OCI-LY7 (cell line): ENCODE results near the gene PSTK. TPM values are rescaled to one million over a fixed set of nuclear protein-coding genes. Genes with fewer than 3 reads are reported as not detected.

Experiments used
- BruUV-seq: library from RNA; stranded (reverse); fragments of 400-500 nt; replicated peaks from 2 replicates; lab custom pipeline; 2021; lab: Mats Ljungman, UMichigan
- CTCF ChIA-PET: fragments of 300-600 bp; sonication (Branson Sonifier 250); formaldehyde crosslinking; loops from one replicate; lab custom pipeline; 2022; ENCODE audit warnings: antibody characterized with exemption; ENCODE audit not compliant: unreplicated experiment; lab: Charles Lee
- POLR2A ChIA-PET: fragments of 300-600 bp; sonication (Branson Sonifier 250); formaldehyde crosslinking; loops from one replicate; lab custom pipeline; 2022; ENCODE audit warnings: antibody characterized with exemption; lab: Charles Lee
- DNase-seq: peaks from one replicate; pipeline ENCODE4 v3.0.0-alpha.2; 2015; ENCODE audit warnings: low spot score
- H2AFZ ChIP-seq: fragments of 200-600 bp; sonication (generic), shearing (Covaris generic); 2 replicates; pipeline ENCODE4 v1.6.1; 2014; ENCODE audit warnings: mild to moderate bottlenecking, antibody characterized with exemption, low read length, moderate library complexity
- H3K27ac ChIP-seq: fragments of 200-600 bp; sonication (generic); 2 replicates; pipeline ENCODE4 v1.5.1; 2014; ENCODE audit warnings: mixed run types, low read depth, mild to moderate bottlenecking, moderate library complexity, low read length, inconsistent platforms; ENCODE audit not compliant: poor library complexity, severe bottlenecking
- H3K36me3 ChIP-seq: fragments of 200-600 bp; sonication (generic); 2 replicates; pipeline ENCODE4 v1.6.1; 2014; ENCODE audit warnings: mild to moderate bottlenecking, antibody characterized with exemption, low read length, moderate library complexity, mixed read lengths; ENCODE audit not compliant: insufficient read depth
- H3K4me1 ChIP-seq: fragments of 200-600 bp; sonication (generic); 2 replicates; pipeline ENCODE4 v1.5.1; 2014; ENCODE audit warnings: mild to moderate bottlenecking, low read length; ENCODE audit not compliant: insufficient read depth, poor library complexity, severe bottlenecking
- H3K4me2 ChIP-seq: fragments of 200-600 bp; sonication (generic); 2 replicates; pipeline ENCODE4 v1.6.1; 2014; ENCODE audit warnings: mild to moderate bottlenecking, low read length
- H3K4me3 ChIP-seq: fragments of 200-600 bp; sonication (generic); 2 replicates; pipeline ENCODE4 v1.5.1; 2014; ENCODE audit warnings: mild to moderate bottlenecking, low read depth, low read length; ENCODE audit not compliant: poor library complexity, severe bottlenecking
- H3K79me2 ChIP-seq: fragments of 200-600 bp; sonication (generic); 2 replicates; pipeline ENCODE4 v1.6.1; 2016; ENCODE audit warnings: low read depth, mild to moderate bottlenecking, low read length, moderate library complexity, mixed read lengths; ENCODE audit not compliant: insufficient read depth
- H3K9me2 ChIP-seq: fragments of 200-600 bp; sonication (generic); 2 replicates; pipeline ENCODE4 v1.6.1; 2016; ENCODE audit warnings: mild to moderate bottlenecking, low read length, mixed read lengths; ENCODE audit not compliant: insufficient read depth
- H3K9me3 ChIP-seq: fragments of 200-600 bp; sonication (generic); 2 replicates; pipeline ENCODE4 v1.6.1; 2014; ENCODE audit warnings: mild to moderate bottlenecking, mixed run types, low read length, mixed read lengths
- H4K20me1 ChIP-seq: fragments of 200-600 bp; sonication (generic); 2 replicates; pipeline ENCODE4 v1.6.1; 2014; ENCODE audit warnings: mild to moderate bottlenecking, antibody characterized with exemption, low read length, moderate library complexity, mixed read lengths; ENCODE audit not compliant: insufficient read depth
- EZH2phosphoT487 ChIP-seq: fragments of 200-600 bp; sonication (generic); IDR thresholded peaks from 2 replicates; pipeline ENCODE4 v1.6.1; 2018; ENCODE audit warnings: low read depth, borderline replicate concordance, mild to moderate bottlenecking, mixed run types, antibody characterized with exemption, low read length, moderate library complexity, mixed read lengths
- intact Hi-C: fragments of 100-400 bp; cut with micrococcal nuclease; formaldehyde crosslinking; loops from one replicate; pipeline ENCODE4 v1.10.0; 2022; ENCODE audit not compliant: unreplicated experiment
- total RNA-seq, 2 experiments: library from RNA; depleted of rRNA in 1 of 2; stranded (reverse); fragments of >200 nt in 1 of 2; shearing (Covaris generic) in 1 of 2; gene quantifications; 2 replicates each; pipeline ENCODE4 v1.2.3, GENCODE V29; 2014 to 2022
- TF ChIP-seq, protein P1 (sequence below): fragments of 200-600 bp; sonication (generic); conservative IDR thresholded peaks from 2 replicates; pipeline ENCODE4 v1.5.1; 2014; ENCODE audit warnings: mild to moderate bottlenecking, antibody characterized with exemption, low read length, moderate library complexity, mixed read lengths

The PSTK gene
- total RNA-seq, 2 experiments from 2014 or later, result 4.9 to 8.9 TPM

DNA sequence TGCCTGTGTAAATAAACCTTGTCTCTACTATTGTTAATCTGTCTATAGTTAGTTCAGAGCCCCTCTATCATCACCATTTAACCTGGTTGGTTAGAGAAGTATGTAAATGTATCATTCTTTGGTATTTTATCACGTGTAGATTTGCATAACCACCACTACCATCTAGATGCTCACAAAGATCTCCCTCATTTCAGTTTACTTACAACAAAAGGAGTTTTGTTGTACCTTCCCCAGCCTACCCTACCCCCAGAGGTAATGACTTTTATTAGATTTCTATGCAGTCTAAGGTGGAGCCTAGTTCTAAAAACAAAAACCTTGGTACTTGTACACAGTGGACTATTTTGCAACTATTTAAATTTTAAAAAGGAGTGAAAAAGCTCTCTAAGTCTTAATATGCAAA lies 46.1 kb downstream of the PSTK start:
- no peaks in the 10 kb centered on the region for H3K4me1 ChIP-seq
- no peak overlapping the region for H3K27ac ChIP-seq
- ChIA-PET POLR2A (no interaction called here), CTCF (no interaction called here)
- H3K4me3 ChIP-seq, result no peak overlapping the region
- no peak overlapping the region for H2AFZ ChIP-seq
- no peaks in the 10 kb centered on the region for H3K9me3 ChIP-seq
- H3K9me2 ChIP-seq, result no peaks in the 10 kb centered on the region
- no peaks in the 10 kb centered on the region for H3K36me3 ChIP-seq
- no TSS peak for BruUV-seq
- no peak overlapping the region for H3K4me2 ChIP-seq
- TF ChIP-seq, protein P1, sequence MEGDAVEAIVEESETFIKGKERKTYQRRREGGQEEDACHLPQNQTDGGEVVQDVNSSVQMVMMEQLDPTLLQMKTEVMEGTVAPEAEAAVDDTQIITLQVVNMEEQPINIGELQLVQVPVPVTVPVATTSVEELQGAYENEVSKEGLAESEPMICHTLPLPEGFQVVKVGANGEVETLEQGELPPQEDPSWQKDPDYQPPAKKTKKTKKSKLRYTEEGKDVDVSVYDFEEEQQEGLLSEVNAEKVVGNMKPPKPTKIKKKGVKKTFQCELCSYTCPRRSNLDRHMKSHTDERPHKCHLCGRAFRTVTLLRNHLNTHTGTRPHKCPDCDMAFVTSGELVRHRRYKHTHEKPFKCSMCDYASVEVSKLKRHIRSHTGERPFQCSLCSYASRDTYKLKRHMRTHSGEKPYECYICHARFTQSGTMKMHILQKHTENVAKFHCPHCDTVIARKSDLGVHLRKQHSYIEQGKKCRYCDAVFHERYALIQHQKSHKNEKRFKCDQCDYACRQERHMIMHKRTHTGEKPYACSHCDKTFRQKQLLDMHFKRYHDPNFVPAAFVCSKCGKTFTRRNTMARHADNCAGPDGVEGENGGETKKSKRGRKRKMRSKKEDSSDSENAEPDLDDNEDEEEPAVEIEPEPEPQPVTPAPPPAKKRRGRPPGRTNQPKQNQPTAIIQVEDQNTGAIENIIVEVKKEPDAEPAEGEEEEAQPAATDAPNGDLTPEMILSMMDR, result no peak
- TF ChIP-seq EZH2phosphoT487, result no peak
- no peaks in the 10 kb centered on the region for H3K79me2 ChIP-seq
- H4K20me1 ChIP-seq, result no peaks in the 10 kb centered on the region; the same call in 1 of the 2 replicates
- intact Hi-C loops, result no loop called here
- DNase-seq, result no peak

DNA sequence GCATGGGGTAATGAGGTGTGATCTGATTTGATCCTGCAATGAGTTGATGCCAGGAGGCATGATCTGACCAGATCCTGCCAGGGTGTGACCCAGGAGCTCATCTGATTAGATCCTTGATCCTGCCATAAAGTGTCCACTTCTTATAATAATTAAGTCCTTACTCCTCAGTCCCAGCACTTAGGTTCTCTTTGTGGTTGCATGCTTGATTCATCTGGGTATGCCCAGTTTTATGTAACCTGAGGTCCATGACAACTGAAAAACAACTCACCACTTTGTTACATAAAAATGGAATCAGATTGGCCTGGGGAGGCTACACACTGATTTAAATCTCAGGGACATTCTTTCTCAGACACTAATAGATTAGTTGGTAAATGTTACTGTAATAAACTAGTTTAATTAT lies 47.7 kb downstream of the PSTK start:
- Histone ChIP-seq H3K4me1 (no peaks in the 10 kb centered on the region), H3K4me2 (no peak overlapping the region), H4K20me1 (no peaks in the 10 kb centered on the region; the same call in 1 of the 2 replicates), H3K79me2 (no peaks in the 10 kb centered on the region), H3K9me2 (no peaks in the 10 kb centered on the region), H3K27ac (no peak overlapping the region), H2AFZ (no peak overlapping the region), H3K36me3 (no peaks in the 10 kb centered on the region), H3K9me3 (no peaks in the 10 kb centered on the region), H3K4me3 (no peak overlapping the region)
- TF ChIP-seq, protein P1, result no peak
- no peak for TF ChIP-seq EZH2phosphoT487
- DNase-seq, result no peak
- CTCF ChIA-PET, result no interaction called here
- POLR2A ChIA-PET, result interaction anchor here (0.5 kb wide), 1 partner anchor 380 kb away, joined by 3 read pairs; no protein-coding TSS in a partner anchor
- BruUV-seq, result no TSS peak
- intact Hi-C loops, result no loop called here

DNA sequence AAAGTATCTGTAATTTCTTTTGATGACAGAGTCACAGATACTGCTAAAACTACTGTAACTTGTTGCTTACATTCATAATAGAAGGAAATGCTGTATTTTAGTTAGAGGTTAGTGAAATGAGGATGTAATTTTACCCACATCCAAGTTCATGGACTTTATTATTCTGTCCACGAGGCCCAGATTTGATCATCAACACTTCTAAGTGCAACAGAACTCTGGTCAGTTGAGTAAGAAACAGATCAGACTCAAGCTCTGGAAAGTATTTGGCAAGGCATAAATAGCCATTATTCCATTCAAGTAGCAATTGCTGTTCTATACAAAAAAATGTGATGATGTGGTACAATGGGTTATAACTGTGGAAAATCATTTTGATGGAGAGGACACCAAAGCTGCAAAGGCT lies 50.9 kb downstream of the PSTK start:
- H3K4me2 ChIP-seq, result no peak overlapping the region
- no peak for DNase-seq
- no peak overlapping the region for H2AFZ ChIP-seq
- ChIA-PET POLR2A (interaction anchor here (0.7 to 1.9 kb wide), 2 partner anchors 9 to 34 kb away, joined by 4 to 6 read pairs; no protein-coding TSS in a partner anchor), CTCF (no interaction called here)
- H4K20me1 ChIP-seq, result no peaks in the 10 kb centered on the region; the same call in 1 of the 2 replicates
- H3K4me1 ChIP-seq, result no peaks in the 10 kb centered on the region
- H3K79me2 ChIP-seq, result no peaks in the 10 kb centered on the region
- no peaks in the 10 kb centered on the region for H3K9me3 ChIP-seq
- no peak overlapping the region for H3K4me3 ChIP-seq
- H3K9me2 ChIP-seq, result no peaks in the 10 kb centered on the region
- BruUV-seq, result no TSS peak
- intact Hi-C loops, result no loop called here
- TF ChIP-seq, protein P1, result no peak
- no peak for TF ChIP-seq EZH2phosphoT487
- no peak overlapping the region for H3K27ac ChIP-seq
- H3K36me3 ChIP-seq, result no peaks in the 10 kb centered on the region
